GM23338 (cell line): ENCODE data around the gene PRKAG1. TPM values are rescaled to one million over a fixed set of nuclear protein-coding genes. Genes with fewer than 3 reads are reported as not detected.

Experiments
- ATAC-seq: fragments of 200-7000 bp; cut with Tn5 transposase; 3 replicates; pipeline ENCODE4 v1.9.1; 2020
- DNase-seq: peaks from one replicate; pipeline ENCODE4 v3.0.0-alpha.2; 2015; ENCODE audit warnings: low spot score
- H2AFZ ChIP-seq: fragments of 200-600 bp; sonication (generic); 2 replicates; pipeline ENCODE4 v1.8.0; 2016; ENCODE audit warnings: antibody characterized with exemption, mild to moderate bottlenecking, moderate library complexity
- H3F3A ChIP-seq: fragments of 200-600 bp; sonication (generic); replicated peaks from 2 replicates; pipeline ENCODE4 v1.8.0; 2017; ENCODE audit warnings: antibody characterized with exemption, mixed run types, low read depth
- H3K27ac ChIP-seq: fragments of 200-600 bp; sonication (generic); 2 replicates; pipeline ENCODE4 v1.6.1; 2016; ENCODE audit warnings: low read depth
- H3K27me3 ChIP-seq: fragments of 200-600 bp; sonication (generic); 2 replicates; pipeline ENCODE4 v1.8.0; 2016; ENCODE audit warnings: mild to moderate bottlenecking, mixed run types, moderate library complexity; ENCODE audit not compliant: insufficient read depth
- H3K36me3 ChIP-seq: fragments of 200-600 bp; sonication (generic); 2 replicates; pipeline ENCODE4 v1.8.0; 2016; ENCODE audit warnings: mild to moderate bottlenecking; ENCODE audit not compliant: insufficient read depth
- H3K4me1 ChIP-seq: fragments of 200-600 bp; sonication (generic); 2 replicates; pipeline ENCODE4 v1.8.0; 2016; ENCODE audit warnings: mild to moderate bottlenecking, moderate library complexity; ENCODE audit not compliant: insufficient read depth
- H3K4me2 ChIP-seq: fragments of 200-600 bp; sonication (generic); 2 replicates; pipeline ENCODE4 v1.7.1; 2017; ENCODE audit warnings: mixed run types
- H3K4me3 ChIP-seq: fragments of 200-600 bp; sonication (generic); 2 replicates; pipeline ENCODE4 v1.6.1; 2016; ENCODE audit warnings: mixed run types
- H3K79me2 ChIP-seq: fragments of 200-600 bp; sonication (generic); replicated peaks from 2 replicates; pipeline ENCODE4 v1.8.0; 2017; ENCODE audit warnings: mild to moderate bottlenecking; ENCODE audit not compliant: insufficient read depth
- H3K9me2 ChIP-seq: fragments of 200-600 bp; sonication (generic); 2 replicates; pipeline ENCODE4 v1.8.0; 2017; ENCODE audit not compliant: insufficient read depth
- H4K20me1 ChIP-seq: fragments of 200-600 bp; sonication (generic); replicated peaks from 2 replicates; pipeline ENCODE4 v1.8.0; 2017; ENCODE audit warnings: mild to moderate bottlenecking; ENCODE audit not compliant: insufficient read depth
- H3K27ac Mint-ChIP-seq: 2 replicates; pipeline ENCODE4 v1.8.0; 2020; ENCODE audit warnings: inconsistent platforms, mild to moderate bottlenecking, moderate library complexity, mixed read lengths
- H3K27me3 Mint-ChIP-seq: 3 replicates; pipeline ENCODE4 v1.8.0; 2022; ENCODE audit warnings: low read depth, mild to moderate bottlenecking, moderate library complexity, mixed read lengths, inconsistent platforms; ENCODE audit not compliant: insufficient read depth, poor library complexity
- H3K36me3 Mint-ChIP-seq: 3 replicates; pipeline ENCODE4 v1.8.0; 2021; ENCODE audit warnings: low read depth, mild to moderate bottlenecking, inconsistent platforms, moderate library complexity, mixed read lengths
- H3K4me1 Mint-ChIP-seq: 3 replicates; pipeline ENCODE4 v1.8.0; 2020; ENCODE audit warnings: mild to moderate bottlenecking, inconsistent platforms, mixed read lengths
- H3K4me3 Mint-ChIP-seq: 3 replicates; pipeline ENCODE4 v1.8.0; 2021; ENCODE audit warnings: moderate library complexity, mild to moderate bottlenecking, inconsistent platforms, mixed read lengths
- H3K9me3 Mint-ChIP-seq: 3 replicates; pipeline ENCODE4 v1.8.0; 2020; ENCODE audit warnings: moderate library complexity, mild to moderate bottlenecking, inconsistent platforms, mixed read lengths
- CREB1 ChIP-seq: fragments of 250-450 bp; sonication (Bioruptor Pico); IDR thresholded peaks from 2 replicates; pipeline ENCODE4 v1.5.0; 2020; ENCODE audit warnings: low read depth, mild to moderate bottlenecking, moderate library complexity
- EZH2 ChIP-seq: fragments of 200-600 bp; sonication (generic); IDR thresholded peaks from one replicate; pipeline ENCODE4 v1.8.0; 2017; ENCODE audit warnings: antibody characterized with exemption, mild to moderate bottlenecking, low read depth; ENCODE audit not compliant: unreplicated experiment
- EZH2phosphoT487 ChIP-seq: fragments of 200-600 bp; sonication (generic); IDR thresholded peaks from one replicate; pipeline ENCODE4 v1.8.1; 2018; ENCODE audit warnings: antibody characterized with exemption; ENCODE audit not compliant: unreplicated experiment
- JUNB ChIP-seq: IDR thresholded peaks from one replicate; pipeline ENCODE4 v1.6.1; 2016; ENCODE audit warnings: antibody characterized with exemption; ENCODE audit not compliant: unreplicated experiment
- NANOG ChIP-seq: IDR thresholded peaks from 2 replicates; pipeline ENCODE4 v1.6.1; 2016; ENCODE audit warnings: antibody characterized with exemption, borderline replicate concordance
- STAT1 ChIP-seq: IDR thresholded peaks from one replicate; pipeline ENCODE4 v1.6.1; 2016; ENCODE audit warnings: antibody characterized with exemption; ENCODE audit not compliant: unreplicated experiment
- ZNF114 ChIP-seq: fragments of 250-450 bp; sonication (Bioruptor Pico); IDR thresholded peaks from 2 replicates; pipeline ENCODE4 v1.5.0; 2020; ENCODE audit warnings: mild to moderate bottlenecking, moderate library complexity
- ZNF331 ChIP-seq: fragments of 250-450 bp; sonication (Bioruptor Pico); IDR thresholded peaks from 2 replicates; pipeline ENCODE4 v1.5.0; 2020; ENCODE audit warnings: low read depth, mild to moderate bottlenecking, moderate library complexity
- ZNF462 ChIP-seq: fragments of 250-450 bp; sonication (Bioruptor Pico); IDR thresholded peaks from 2 replicates; pipeline ENCODE4 v1.5.0; 2020; ENCODE audit warnings: mild to moderate bottlenecking, moderate library complexity
- polyA plus RNA-seq: library from polyadenylated mRNA; unstranded; fragments of >200 nt; fragmentation: Nextera tagmentation; extraction: Ambion mirVana; gene quantifications from 2 replicates; pipeline ENCODE4 v1.2.1, GENCODE V29; 2016
- total RNA-seq: library from RNA; depleted of rRNA; stranded (reverse); fragments of >200 nt; shearing (Covaris generic); gene quantifications from 2 replicates; pipeline ENCODE4 v1.2.3, GENCODE V29; 2014
- TF ChIP-seq, protein P1 (sequence below), 2 experiments: fragments of 200-600 bp in 1 of 2; sonication (generic) in 1 of 2; conservative IDR thresholded peaks; 2 replicates each; pipeline versions ENCODE4 v1.5.1 to v1.6.1; 2016 to 2017; ENCODE audit warnings: antibody characterized with exemption in 2 of 2, low read depth in 2 of 2, mild to moderate bottlenecking in 2 of 2, moderate library complexity in 1 of 2
- TF ChIP-seq, protein P2 (sequence below): IDR thresholded peaks from 2 replicates; pipeline ENCODE4 v1.6.1; 2016; ENCODE audit warnings: antibody characterized with exemption

Gene PRKAG1
- total and polyA plus RNA-seq, 2 experiments from 2014 or later = 19.9 to 35.4 TPM

GRCh38 chr12:49050507-49051372 lies 32.2 kb upstream of the PRKAG1 start:
- H3K4me1 Mint-ChIP-seq = peaks cover 8% of the 10 kb centered on the region
- Histone ChIP-seq H3K27ac (no peak overlapping the region), H3K79me2 (peaks cover 23% of the 10 kb centered on the region), H3K36me3 (peaks cover 44% of the 10 kb centered on the region), H3K4me2 (no peak overlapping the region), H3F3A (no peaks in the 10 kb centered on the region), H3K4me1 (no peaks in the 10 kb centered on the region; the same call in 1 of the 2 replicates), H3K27me3 (no peaks in the 10 kb centered on the region), H3K9me2 (no peaks in the 10 kb centered on the region), H3K4me3 (no peak overlapping the region), H2AFZ (no peak overlapping the region), H4K20me1 (peaks cover 48% of the 10 kb centered on the region)
- H3K27me3 Mint-ChIP-seq = peaks cover 12% of the 10 kb centered on the region
- H3K4me3 Mint-ChIP-seq = no peak overlapping the region
- TF ChIP-seq JUNB = no peak
- TF ChIP-seq, protein P1, sequence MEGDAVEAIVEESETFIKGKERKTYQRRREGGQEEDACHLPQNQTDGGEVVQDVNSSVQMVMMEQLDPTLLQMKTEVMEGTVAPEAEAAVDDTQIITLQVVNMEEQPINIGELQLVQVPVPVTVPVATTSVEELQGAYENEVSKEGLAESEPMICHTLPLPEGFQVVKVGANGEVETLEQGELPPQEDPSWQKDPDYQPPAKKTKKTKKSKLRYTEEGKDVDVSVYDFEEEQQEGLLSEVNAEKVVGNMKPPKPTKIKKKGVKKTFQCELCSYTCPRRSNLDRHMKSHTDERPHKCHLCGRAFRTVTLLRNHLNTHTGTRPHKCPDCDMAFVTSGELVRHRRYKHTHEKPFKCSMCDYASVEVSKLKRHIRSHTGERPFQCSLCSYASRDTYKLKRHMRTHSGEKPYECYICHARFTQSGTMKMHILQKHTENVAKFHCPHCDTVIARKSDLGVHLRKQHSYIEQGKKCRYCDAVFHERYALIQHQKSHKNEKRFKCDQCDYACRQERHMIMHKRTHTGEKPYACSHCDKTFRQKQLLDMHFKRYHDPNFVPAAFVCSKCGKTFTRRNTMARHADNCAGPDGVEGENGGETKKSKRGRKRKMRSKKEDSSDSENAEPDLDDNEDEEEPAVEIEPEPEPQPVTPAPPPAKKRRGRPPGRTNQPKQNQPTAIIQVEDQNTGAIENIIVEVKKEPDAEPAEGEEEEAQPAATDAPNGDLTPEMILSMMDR (conservative IDR thresholded peaks at IDR 0.05; ENCODE audit: low read depth in 2 of 2) = no peak
- no peak for TF ChIP-seq STAT1
- no peak for TF ChIP-seq EZH2
- no peak for TF ChIP-seq ZNF462 (CRISPR knock-in tag)
- no peak for TF ChIP-seq ZNF114 (CRISPR knock-in tag)
- TF ChIP-seq, protein P2, sequence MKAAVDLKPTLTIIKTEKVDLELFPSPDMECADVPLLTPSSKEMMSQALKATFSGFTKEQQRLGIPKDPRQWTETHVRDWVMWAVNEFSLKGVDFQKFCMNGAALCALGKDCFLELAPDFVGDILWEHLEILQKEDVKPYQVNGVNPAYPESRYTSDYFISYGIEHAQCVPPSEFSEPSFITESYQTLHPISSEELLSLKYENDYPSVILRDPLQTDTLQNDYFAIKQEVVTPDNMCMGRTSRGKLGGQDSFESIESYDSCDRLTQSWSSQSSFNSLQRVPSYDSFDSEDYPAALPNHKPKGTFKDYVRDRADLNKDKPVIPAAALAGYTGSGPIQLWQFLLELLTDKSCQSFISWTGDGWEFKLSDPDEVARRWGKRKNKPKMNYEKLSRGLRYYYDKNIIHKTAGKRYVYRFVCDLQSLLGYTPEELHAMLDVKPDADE = no peak
- no peak for TF ChIP-seq NANOG
- TF ChIP-seq CREB1 (CRISPR knock-in tag) = no peak
- TF ChIP-seq ZNF331 (CRISPR knock-in tag) = no peak
- no peak for TF ChIP-seq EZH2phosphoT487
- H3K27ac Mint-ChIP-seq = no peak overlapping the region
- H3K36me3 Mint-ChIP-seq = peaks cover 98% of the 10 kb centered on the region
- H3K9me3 Mint-ChIP-seq = no peaks in the 10 kb centered on the region; the same call in 2 of the 3 replicates
- ATAC-seq = no peak
- DNase-seq = no peak
